ENCODE measurements around the gene ACAN. TPM values are rescaled to one million over a fixed set of nuclear protein-coding genes. Genes with fewer than 3 reads are reported as not detected.

Gene ACAN
- total and polyA plus RNA-seq, 2 of the 8 experiments (the other 6 are each of a cell fraction or from before 2014, with no cell fraction given): 0.71 to 0.73 TPM

GRCh38 chr15:88794001-88794400, 9.2 kb upstream of the ACAN start:
- Histone ChIP-seq H4K5ac (ENCODE audit: insufficient read length, low read depth, low read length) (no peak overlapping the region), H2BK20ac (ENCODE audit: low read length) (no peak overlapping the region), H3K9me3 (ENCODE audit: insufficient read depth in 2 of 2, low read depth in 1 of 2, low read length in 1 of 2) (no peaks in the 10 kb centered on the region), H3K4me1 (replicated peaks in 1 of 4; ENCODE audit: control insufficient read depth in 3 of 4, insufficient read depth in 4 of 4, low read length in 3 of 4) (peaks cover 6 to 10% (median 6%) of the 10 kb centered on the region in 4 experiments), H3K23me2 (ENCODE audit: low read depth, low read length) (no peaks in the 10 kb centered on the region), H2AK5ac (ENCODE audit: low read depth, low read length) (no peak overlapping the region), H3K56ac (replicated peaks; ENCODE audit: insufficient read length, low read depth, low read length) (no peak overlapping the region), H3K4me3 (ENCODE audit: extremely low read depth in 1 of 4, insufficient read depth in 2 of 4, low read depth in 3 of 4, low read length in 4 of 4) (no peak overlapping the region), H2AFZ (ENCODE audit: low read length) (no peak overlapping the region), H3K79me2 (ENCODE audit: control insufficient read depth in 1 of 2, insufficient read depth in 2 of 2, low read length in 2 of 2) (no peaks in the 10 kb centered on the region), H4K8ac (ENCODE audit: extremely low read depth, insufficient read depth, low read length) (no peak overlapping the region), H3K27ac (ENCODE audit: low read depth, low read length) (no peak overlapping the region), H3K27me3 (replicated peaks in 1 of 4; ENCODE audit: control insufficient read depth in 3 of 4, extremely low read depth in 1 of 4, insufficient read depth in 3 of 4, low read length in 3 of 4) (peaks cover 0 to 9% (median 1%) of the 10 kb centered on the region in 4 experiments; a peak in 4 of 7 replicates), H3K4me2 (ENCODE audit: insufficient read depth in 1 of 2, low read depth in 2 of 2, low read length in 2 of 2) (no peak overlapping the region), H2BK120ac (replicated peaks; ENCODE audit: low read depth, low read length) (no peak overlapping the region), H3K4ac (replicated peaks; ENCODE audit: insufficient read length, low read depth, low read length) (no peak overlapping the region), H4K20me1 (replicated peaks in 1 of 2; ENCODE audit: control insufficient read depth in 1 of 2, insufficient read depth in 2 of 2, low read length in 2 of 2) (no peaks in the 10 kb centered on the region), H3K36me3 (ENCODE audit: control insufficient read depth in 2 of 4, insufficient read depth in 4 of 4, low read length in 3 of 4) (no peaks in the 10 kb centered on the region), H4K91ac (replicated peaks; ENCODE audit: insufficient read length, low read length) (no peak overlapping the region), H2BK5ac (ENCODE audit: low read depth, low read length) (no peak overlapping the region), H3K9ac (replicated peaks in 1 of 4; ENCODE audit: extremely low read depth in 1 of 4, low read depth in 3 of 4, low read length in 3 of 4) (no peak overlapping the region), H2BK12ac (ENCODE audit: low read depth, low read length) (no peak overlapping the region; the same call in 1 of the 2 replicates), H3K79me1 (ENCODE audit: low read depth, low read length) (no peaks in the 10 kb centered on the region), H3K18ac (ENCODE audit: extremely low read depth, low read length) (no peak overlapping the region), H2BK15ac (ENCODE audit: low read length) (no peak overlapping the region), H3K14ac (ENCODE audit: insufficient read length) (no peak overlapping the region), H3K23ac (ENCODE audit: insufficient read length) (no peak overlapping the region)
- POLR2A ChIA-PET (ENCODE audit: partially characterized antibody): no interaction called here
- WGBS, 2 experiments (ENCODE audit: extremely low coverage in 1 of 2, insufficient coverage in 1 of 2, insufficient read length in 1 of 2, insufficient replicate concordance in 2 of 2, low coverage in 1 of 2, low lambda C conversion rate in 2 of 2, missing lambda C conversion rate in 1 of 2): 85% methylated on average over 5 of the region's 5 CpGs; no CpG with 5 or more reads in 1 of the 2 experiments
- CTCF ChIA-PET (ENCODE audit: partially characterized antibody): interaction anchor here (1.3 to 2.5 kb wide), 5 partner anchors 9 to 156 kb away, joined by 3 to 13 read pairs (median 5); partner anchors contain the start of gene ACAN
- DNase-seq (ENCODE audit: low read depth in 1 of 2, low spot score in 2 of 2): peak in 1 of 2 experiments; percentile 35
- FAIRE-seq: no peak
- TF ChIP-seq EZH2 (IDR thresholded peaks at IDR 0.05; ENCODE audit: low read depth, low read length, severe bottlenecking): no peak
- TF ChIP-seq CHD1 (IDR thresholded peaks at IDR 0.05; ENCODE audit: low read depth, low read length): no peak
- no peak for TF ChIP-seq PHF8 (conservative IDR thresholded peaks at IDR 0.05; ENCODE audit: low read depth, low read length)
- no peak for TF ChIP-seq CTCF (IDR thresholded peaks at IDR 0.05; ENCODE audit: control extremely low read depth in 1 of 3, insufficient read depth in 1 of 3, low read depth in 1 of 3, low read length in 3 of 3)
- TF ChIP-seq MAFK (IDR thresholded peaks at IDR 0.05; ENCODE audit: low read depth, low read length): no peak
- no peak for TF ChIP-seq ATF3 (IDR thresholded peaks at IDR 0.05; ENCODE audit: insufficient read depth, low read depth, low read length)
- TF ChIP-seq RFX5 (IDR thresholded peaks at IDR 0.05; ENCODE audit: borderline replicate concordance, low read depth, low read length): no peak
- no peak for TF ChIP-seq ZNF274 (IDR thresholded peaks at IDR 0.05; ENCODE audit: borderline replicate concordance, extremely low read depth, low read length)
